Retinal pigment epithelial cell (primary cell): ENCODE results near the gene KRTCAP3.

Experiments
- DNase-seq: peaks from one replicate; pipeline ENCODE4 v3.0.0-alpha.2; 2010; ENCODE audit warnings: low read depth
- H3K4me3 ChIP-seq: 2 replicates; pipeline ENCODE4 v1.5.1; 2011; ENCODE audit warnings: mild to moderate bottlenecking, low read length, control low read depth, moderate library complexity
- TF ChIP-seq, protein P1 (sequence below): conservative IDR thresholded peaks from 2 replicates; pipeline ENCODE4 v1.5.1; 2011; ENCODE audit warnings: low read depth, low read length, control low read depth, inconsistent platforms

Gene KRTCAP3

DNA sequence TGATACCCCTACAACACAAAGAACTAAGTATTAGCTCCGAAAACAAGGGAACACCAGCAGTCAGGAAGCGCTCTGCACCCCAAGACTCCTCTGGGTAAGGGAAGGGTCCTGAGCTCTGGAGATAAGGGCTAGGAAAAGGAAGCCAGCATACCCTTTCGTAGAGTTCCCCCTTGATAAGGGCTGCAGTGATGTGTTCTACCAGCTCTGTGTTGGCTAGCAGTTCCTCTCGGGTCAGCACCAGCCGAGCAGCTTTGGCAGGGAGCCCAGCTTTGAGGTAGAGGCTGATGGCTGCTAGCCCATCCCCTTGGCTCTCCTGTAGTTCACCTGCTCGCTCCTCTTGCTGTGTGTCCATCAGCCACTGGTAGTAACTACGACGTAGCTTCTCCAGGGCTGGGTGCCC lies 18.9 kb downstream of the KRTCAP3 start:
- DNase-seq = no peak
- no peak overlapping the region for H3K4me3 ChIP-seq
- TF ChIP-seq, protein P1, sequence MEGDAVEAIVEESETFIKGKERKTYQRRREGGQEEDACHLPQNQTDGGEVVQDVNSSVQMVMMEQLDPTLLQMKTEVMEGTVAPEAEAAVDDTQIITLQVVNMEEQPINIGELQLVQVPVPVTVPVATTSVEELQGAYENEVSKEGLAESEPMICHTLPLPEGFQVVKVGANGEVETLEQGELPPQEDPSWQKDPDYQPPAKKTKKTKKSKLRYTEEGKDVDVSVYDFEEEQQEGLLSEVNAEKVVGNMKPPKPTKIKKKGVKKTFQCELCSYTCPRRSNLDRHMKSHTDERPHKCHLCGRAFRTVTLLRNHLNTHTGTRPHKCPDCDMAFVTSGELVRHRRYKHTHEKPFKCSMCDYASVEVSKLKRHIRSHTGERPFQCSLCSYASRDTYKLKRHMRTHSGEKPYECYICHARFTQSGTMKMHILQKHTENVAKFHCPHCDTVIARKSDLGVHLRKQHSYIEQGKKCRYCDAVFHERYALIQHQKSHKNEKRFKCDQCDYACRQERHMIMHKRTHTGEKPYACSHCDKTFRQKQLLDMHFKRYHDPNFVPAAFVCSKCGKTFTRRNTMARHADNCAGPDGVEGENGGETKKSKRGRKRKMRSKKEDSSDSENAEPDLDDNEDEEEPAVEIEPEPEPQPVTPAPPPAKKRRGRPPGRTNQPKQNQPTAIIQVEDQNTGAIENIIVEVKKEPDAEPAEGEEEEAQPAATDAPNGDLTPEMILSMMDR = no peak

DNA sequence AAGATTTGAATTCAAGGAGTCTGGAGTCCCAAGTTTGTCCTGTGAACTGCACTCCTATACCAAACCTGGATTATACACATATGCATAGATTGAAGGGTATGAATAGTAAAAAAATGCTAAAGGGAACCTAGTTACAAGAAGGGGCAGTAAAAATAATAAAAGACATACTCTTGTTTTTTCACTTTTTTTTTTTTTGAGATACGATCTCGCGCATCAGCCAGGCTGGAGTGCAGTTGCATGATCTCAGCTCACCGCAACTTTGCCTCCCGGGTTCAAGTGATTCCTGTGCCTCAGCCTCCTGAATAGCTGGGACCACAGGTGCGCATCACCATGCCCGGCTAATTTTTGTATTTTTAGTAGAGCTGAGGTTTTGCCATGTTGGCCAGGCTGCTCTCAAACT lies 22.3 kb downstream of the KRTCAP3 start:
- DNase-seq = no peak
- H3K4me3 ChIP-seq = no peak overlapping the region
- TF ChIP-seq, protein P1 = no peak

DNA sequence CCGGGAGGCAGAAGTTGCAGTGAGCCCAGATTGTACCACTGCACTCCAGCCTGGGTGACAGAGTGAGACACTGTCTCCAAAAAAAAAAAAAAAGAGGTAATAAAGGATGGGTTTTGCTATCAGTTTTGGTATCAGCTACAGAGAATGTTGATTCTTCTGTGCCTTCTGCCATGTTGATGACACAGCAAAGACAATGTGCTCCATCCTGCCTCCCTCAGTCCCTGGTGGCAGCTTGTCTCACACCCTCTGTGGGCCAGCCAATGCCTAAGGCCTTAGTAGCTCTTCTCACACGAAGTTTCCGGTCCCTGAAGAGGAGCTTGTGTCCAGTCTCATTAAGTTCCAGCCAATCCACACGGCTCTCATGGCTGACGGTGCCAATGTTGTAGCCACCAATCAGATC lies 29.8 kb downstream of the KRTCAP3 start:
- no peak for DNase-seq
- H3K4me3 ChIP-seq = no peak overlapping the region
- TF ChIP-seq, protein P1 = no peak

DNA sequence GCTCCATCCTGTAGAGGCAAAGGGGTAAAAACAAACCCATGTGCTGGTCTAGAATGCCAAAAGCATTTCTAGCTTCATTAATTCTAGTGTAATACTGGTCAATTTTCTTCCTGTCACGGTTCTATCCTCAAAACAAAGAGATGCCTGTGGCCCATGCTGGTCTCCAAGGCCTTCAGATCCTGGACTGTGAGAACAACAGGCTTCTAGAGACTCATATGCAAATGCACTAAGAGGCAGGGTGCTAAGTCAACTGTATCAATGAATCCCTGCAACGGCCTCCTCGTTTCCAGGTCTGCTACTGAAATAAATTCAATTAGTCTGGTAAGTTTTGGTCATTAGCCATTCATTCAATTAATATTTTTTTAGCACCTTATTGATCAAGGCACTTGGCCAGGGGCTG lies 43.3 kb downstream of the KRTCAP3 start:
- no peak overlapping the region for H3K4me3 ChIP-seq
- no peak for DNase-seq
- TF ChIP-seq, protein P1 = no peak

DNA sequence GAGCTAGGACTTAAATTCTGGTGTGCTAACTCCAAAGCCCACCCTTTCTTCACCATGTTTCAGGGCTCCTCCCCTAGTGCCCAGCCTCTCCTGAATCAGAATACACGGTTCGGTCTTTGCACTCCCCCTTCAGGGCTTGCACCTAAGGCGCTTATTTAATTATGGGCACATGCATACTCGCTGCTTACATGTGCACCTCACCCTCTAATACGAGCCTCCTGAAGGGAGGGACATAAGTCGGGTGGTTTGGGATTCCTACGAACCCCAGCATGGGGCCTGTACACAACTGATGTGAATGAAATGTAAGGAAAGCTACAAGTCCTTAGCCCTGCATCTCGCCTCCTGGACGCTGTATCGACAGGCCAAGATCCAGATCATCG lies 46.9 kb downstream of the KRTCAP3 start:
- H3K4me3 ChIP-seq = peak overlapping the region; percentile 67
- DNase-seq = peak; percentile 16
- TF ChIP-seq, protein P1 = peak; percentile 21

DNA sequence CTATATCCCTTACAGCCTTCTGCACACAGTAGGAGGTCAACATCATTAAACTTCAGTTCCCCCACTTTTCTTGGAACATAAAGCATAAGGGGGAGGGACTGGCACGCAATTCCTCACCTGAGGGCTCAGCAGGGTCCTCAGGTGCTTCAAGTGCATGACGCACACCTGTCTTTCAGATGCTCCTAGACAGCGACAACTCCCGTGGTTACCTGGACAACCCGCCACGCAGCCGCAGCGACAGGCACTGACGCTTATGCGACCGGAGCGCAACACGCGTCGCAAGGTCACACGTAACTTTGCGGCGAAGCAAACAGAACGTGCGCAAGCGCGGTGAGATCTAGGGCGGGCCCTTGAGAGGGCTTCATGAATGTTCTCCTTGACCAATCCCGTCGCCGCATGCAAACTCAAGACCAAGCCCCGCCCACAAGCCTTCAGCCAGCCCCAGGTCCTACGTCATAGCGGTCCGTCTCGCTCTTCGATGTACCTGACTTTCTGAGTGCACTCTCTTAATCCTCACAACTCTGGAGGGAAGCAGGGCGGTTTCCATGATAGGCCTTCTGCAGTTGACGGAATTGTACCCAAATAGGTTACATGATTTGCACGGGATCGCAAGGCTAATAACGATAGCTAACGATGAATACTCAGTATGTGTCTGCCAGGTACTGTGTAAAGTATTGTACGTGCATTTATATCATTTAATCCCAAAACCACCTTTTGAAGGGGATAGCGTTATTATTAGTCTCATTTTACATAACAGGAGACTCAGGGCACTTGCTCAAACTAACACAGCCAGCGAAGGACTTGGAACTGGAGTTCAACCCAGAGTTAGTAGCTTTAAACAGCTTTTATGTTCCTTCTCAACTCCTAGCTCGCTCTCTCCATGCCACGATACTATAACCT lies 47.6 kb downstream of the KRTCAP3 start, which contains the start of gene IFT172:
IFT172 (minus strand) TSS at position 246 of the 900 bp plus-strand sequence; CDS start at position 156, 90 bp downstream.
- DNase-seq = peak; percentile 98
- TF ChIP-seq, protein P1 = no peak
- peak within 1 kb of the TSS; percentile 67 for H3K4me3 ChIP-seq

DNA sequence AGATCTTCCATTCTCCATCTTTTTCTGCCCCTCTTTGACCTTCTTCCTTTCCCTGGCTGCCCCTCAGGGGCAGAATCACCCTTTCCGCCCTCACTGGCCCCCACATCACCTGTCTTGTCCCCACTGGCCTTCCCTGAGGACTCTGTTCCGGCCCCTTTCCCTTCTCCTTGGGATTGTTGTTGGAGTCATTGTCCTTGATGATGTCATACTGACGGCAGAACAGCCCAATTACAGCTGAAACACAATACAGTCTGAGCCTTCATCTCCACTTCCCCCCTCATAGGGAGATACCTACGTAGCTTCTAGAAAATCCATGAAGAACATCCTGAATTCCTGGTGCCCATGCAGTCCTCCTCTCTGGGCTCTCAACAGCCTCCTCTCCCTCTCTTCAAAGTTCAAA lies 50.4 kb downstream of the KRTCAP3 start:
- TF ChIP-seq, protein P1 = no peak
- no peak overlapping the region for H3K4me3 ChIP-seq
- no peak for DNase-seq
